Astrocyte of the spinal cord (primary cell): ENCODE measurements around the gene VSX2.
A peak's percentile ranks its signal among the peaks of the same experiment; 100 is the strongest.

ENCODE experiments used
- DNase-seq: peaks from one replicate; pipeline ENCODE4 v3.0.0; 2011; ENCODE audit warnings: low read depth, low spot score
- H3K4me3 ChIP-seq: 2 replicates; pipeline ENCODE4 v1.5.1; 2011; ENCODE audit warnings: low read depth, mild to moderate bottlenecking, low read length, moderate library complexity
- CTCF ChIP-seq: IDR thresholded peaks from 2 replicates; pipeline ENCODE4 v1.5.1; 2012; ENCODE audit warnings: low read depth, mild to moderate bottlenecking, low read length, inconsistent platforms
- in situ Hi-C: cut with HindIII; loops from 2 replicates; pipeline ENCODE4 v1.10.0; 2017; ENCODE audit warnings: low sequenced_read_pairs

Gene VSX2

GRCh38 chr14:74203639-74204038 is 35.6 kb upstream of the VSX2 start:
- H3K4me3 ChIP-seq: no peak overlapping the region
- no peak for DNase-seq
- no peak for TF ChIP-seq CTCF
- in situ Hi-C loops: no loop called here

GRCh38 chr14:74204491-74204890 is 34.8 kb upstream of the VSX2 start:
- no peak overlapping the region for H3K4me3 ChIP-seq
- in situ Hi-C loops: no loop called here
- DNase-seq: no peak
- no peak for TF ChIP-seq CTCF

- no peak for TF ChIP-seq CTCF
- H3K4me3 ChIP-seq: no peak overlapping the region
- DNase-seq: no peak
- in situ Hi-C loops: no loop called here
Observed at GRCh38 chr14:74205882-74206281, 33.4 kb upstream of the VSX2 start.

GRCh38 chr14:74207943-74208342 is 31.3 kb upstream of the VSX2 start:
- TF ChIP-seq CTCF: peak; percentile 3
- H3K4me3 ChIP-seq: no peak overlapping the region
- in situ Hi-C loops: no loop called here
- no peak for DNase-seq

GRCh38 chr14:74208642-74209041 is 30.6 kb upstream of the VSX2 start:
- DNase-seq: no peak
- no peak for TF ChIP-seq CTCF
- in situ Hi-C loops: no loop called here
- no peak overlapping the region for H3K4me3 ChIP-seq

- in situ Hi-C loops: no loop called here
Observed at GRCh38 chr14:74211945-74212580, 27.2 kb upstream of the VSX2 start.

More at GRCh38 chr14:74211945-74212580, 27.2 kb upstream of the VSX2 start:
- DNase-seq: no peak
- TF ChIP-seq CTCF: no peak
- no peak overlapping the region for H3K4me3 ChIP-seq
